DOHH2 (cell line): ENCODE results near the gene SERPINB7.

Experiments used
- H3F3A ChIP-seq: fragments of 200-600 bp; sonication (generic), shearing (Covaris generic); 2 replicates; pipeline ENCODE4 v1.6.0; 2016; ENCODE audit warnings: antibody characterized with exemption, mild to moderate bottlenecking; ENCODE audit not compliant: control insufficient read depth, insufficient read depth
- H3K27ac ChIP-seq: fragments of 200-600 bp; sonication (generic); 2 replicates; pipeline ENCODE4 v1.5.1; 2014; ENCODE audit warnings: low read depth, mild to moderate bottlenecking, low read length, moderate library complexity
- H3K27me3 ChIP-seq: fragments of 200-600 bp; sonication (generic); 2 replicates; pipeline ENCODE4 v1.6.1; 2014; ENCODE audit warnings: mild to moderate bottlenecking, low read length, mixed read lengths; ENCODE audit not compliant: control insufficient read depth
- H3K36me3 ChIP-seq: fragments of 200-600 bp; sonication (generic); 2 replicates; pipeline ENCODE4 v1.6.1; 2014; ENCODE audit warnings: mild to moderate bottlenecking, low read length, moderate library complexity, mixed read lengths; ENCODE audit not compliant: control insufficient read depth
- H3K4me1 ChIP-seq: fragments of 200-600 bp; sonication (generic); 2 replicates; pipeline ENCODE4 v1.6.1; 2014; ENCODE audit warnings: mild to moderate bottlenecking, low read length, mixed read lengths; ENCODE audit not compliant: control insufficient read depth
- H3K4me2 ChIP-seq: fragments of 200-600 bp; sonication (generic); 2 replicates; pipeline ENCODE4 v1.6.0; 2014; ENCODE audit warnings: mild to moderate bottlenecking, low read length, moderate library complexity
- H3K4me3 ChIP-seq: fragments of 200-600 bp; sonication (generic); 2 replicates; pipeline ENCODE4 v1.5.1; 2014; ENCODE audit warnings: mild to moderate bottlenecking, low read length, mixed read lengths
- H3K79me2 ChIP-seq: fragments of 200-600 bp; sonication (generic); 2 replicates; pipeline ENCODE4 v1.6.1; 2014; ENCODE audit warnings: mild to moderate bottlenecking, low read length, mixed read lengths; ENCODE audit not compliant: control insufficient read depth
- H3K9me2 ChIP-seq: fragments of 200-600 bp; sonication (generic); replicated peaks from 2 replicates; pipeline ENCODE4 v1.6.1; 2014; ENCODE audit warnings: mild to moderate bottlenecking, low read length, mixed read lengths; ENCODE audit not compliant: control insufficient read depth
- H3K9me3 ChIP-seq: fragments of 200-600 bp; sonication (generic); 2 replicates; pipeline ENCODE4 v1.6.1; 2014; ENCODE audit warnings: antibody characterized with exemption, low read length, mixed read lengths; ENCODE audit not compliant: control insufficient read depth, insufficient read depth
- H4K20me1 ChIP-seq: fragments of 200-600 bp; sonication (generic); 2 replicates; pipeline ENCODE4 v1.6.0; 2014; ENCODE audit warnings: low read depth, mild to moderate bottlenecking, antibody characterized with exemption, low read length, moderate library complexity; ENCODE audit not compliant: control insufficient read depth, insufficient read depth
- CTCF ChIP-seq: fragments of 200-600 bp; sonication (generic); IDR thresholded peaks from one replicate; pipeline ENCODE4 v1.5.1; 2014; ENCODE audit warnings: antibody characterized with exemption, mild to moderate bottlenecking, low read depth, low read length; ENCODE audit not compliant: poor library complexity, severe bottlenecking
- EZH2phosphoT487 ChIP-seq: fragments of 200-600 bp; sonication (generic); IDR thresholded peaks from 2 replicates; pipeline ENCODE4 v1.6.1; 2017; ENCODE audit warnings: borderline replicate concordance, mild to moderate bottlenecking, antibody characterized with exemption, low read length, moderate library complexity, mixed read lengths

Gene SERPINB7

GRCh38 chr18:63832470-63832869 lies 57.3 kb downstream of the SERPINB7 start:
- H3K4me2 ChIP-seq, result no peak overlapping the region
- no peaks in the 10 kb centered on the region for H3K4me1 ChIP-seq
- no peaks in the 10 kb centered on the region for H3K79me2 ChIP-seq
- TF ChIP-seq EZH2phosphoT487 (no peak), CTCF (no peak)
- H3K27me3 ChIP-seq, result peaks cover 6% of the 10 kb centered on the region; the same call in 1 of the 2 replicates
- no peaks in the 10 kb centered on the region for H3F3A ChIP-seq
- H4K20me1 ChIP-seq, result no peaks in the 10 kb centered on the region
- H3K9me2 ChIP-seq, result no peaks in the 10 kb centered on the region
- no peak overlapping the region for H3K27ac ChIP-seq
- H3K9me3 ChIP-seq, result no peaks in the 10 kb centered on the region
- no peak overlapping the region for H3K4me3 ChIP-seq
- H3K36me3 ChIP-seq, result no peaks in the 10 kb centered on the region

GRCh38 chr18:63834471-63835113 lies 59.4 kb downstream of the SERPINB7 start:
- no peak for TF ChIP-seq EZH2phosphoT487
- TF ChIP-seq CTCF, result no peak
- no peaks in the 10 kb centered on the region for H3K79me2 ChIP-seq
- H3K9me2 ChIP-seq, result no peaks in the 10 kb centered on the region
- no peaks in the 10 kb centered on the region for H3K9me3 ChIP-seq
- peaks cover 6% of the 10 kb centered on the region; the same call in 1 of the 2 replicates for H3K27me3 ChIP-seq
- H3F3A ChIP-seq, result no peaks in the 10 kb centered on the region
- H3K4me2 ChIP-seq, result no peak overlapping the region
- no peak overlapping the region for H3K27ac ChIP-seq
- no peak overlapping the region for H3K4me3 ChIP-seq
- no peaks in the 10 kb centered on the region for H3K4me1 ChIP-seq
- H3K36me3 ChIP-seq, result no peaks in the 10 kb centered on the region
- no peaks in the 10 kb centered on the region for H4K20me1 ChIP-seq

GRCh38 chr18:63836456-63836855 lies 61.2 kb downstream of the SERPINB7 start:
- Histone ChIP-seq H3K4me3 (no peak overlapping the region), H3K36me3 (no peaks in the 10 kb centered on the region), H4K20me1 (no peaks in the 10 kb centered on the region), H3K27me3 (peaks cover 8% of the 10 kb centered on the region; the same call in 1 of the 2 replicates), H3K9me3 (no peaks in the 10 kb centered on the region), H3K79me2 (no peaks in the 10 kb centered on the region), H3K27ac (no peak overlapping the region), H3F3A (no peaks in the 10 kb centered on the region), H3K4me1 (no peaks in the 10 kb centered on the region), H3K9me2 (no peaks in the 10 kb centered on the region), H3K4me2 (no peak overlapping the region)
- TF ChIP-seq CTCF (no peak), EZH2phosphoT487 (no peak)

- H3K27ac ChIP-seq, result no peak overlapping the region
- no peaks in the 10 kb centered on the region for H3K9me3 ChIP-seq
- H4K20me1 ChIP-seq, result no peaks in the 10 kb centered on the region
- H3K4me1 ChIP-seq, result no peaks in the 10 kb centered on the region
- H3K27me3 ChIP-seq, result peaks cover 13% of the 10 kb centered on the region; the same call in 1 of the 2 replicates
- no peaks in the 10 kb centered on the region for H3K9me2 ChIP-seq
- no peaks in the 10 kb centered on the region for H3K79me2 ChIP-seq
- H3K4me2 ChIP-seq, result no peak overlapping the region
- TF ChIP-seq EZH2phosphoT487 (no peak), CTCF (no peak)
- H3F3A ChIP-seq, result no peaks in the 10 kb centered on the region
- H3K4me3 ChIP-seq, result no peak overlapping the region
- no peaks in the 10 kb centered on the region for H3K36me3 ChIP-seq
These were observed 62.4 kb downstream of the SERPINB7 start for GRCh38 chr18:63837590-63837989.
